ENCODE data around the gene RFX1. TPM values are rescaled to one million over a fixed set of nuclear protein-coding genes. Genes with fewer than 3 reads are reported as not detected.

Gene RFX1
- polyA plus RNA-seq, 1 donor from 2014 or later: 2.2 TPM

DNA sequence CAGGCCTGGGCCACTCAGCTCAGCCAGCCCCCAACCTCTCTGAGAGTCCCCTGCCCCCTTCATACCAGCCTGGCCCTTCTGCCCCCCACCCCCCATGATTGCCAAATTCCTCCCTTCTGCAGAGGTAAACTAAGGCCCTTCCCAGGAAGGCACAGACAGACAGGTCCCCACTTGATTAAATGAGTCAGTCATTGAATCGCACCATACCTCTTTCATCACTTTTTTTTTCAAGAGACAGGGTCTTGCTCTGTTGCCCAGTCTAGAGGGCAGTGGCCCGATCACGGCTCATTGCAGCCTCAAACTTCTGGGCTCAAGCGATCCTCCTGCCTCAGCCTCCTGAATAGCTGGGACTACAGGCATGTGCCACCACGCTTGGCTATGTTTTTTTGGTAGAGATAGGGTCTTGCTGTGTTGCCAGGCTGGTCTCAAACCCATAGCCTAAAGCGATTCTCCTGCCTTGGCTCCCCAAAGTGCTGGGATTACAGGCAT is 73.9 kb downstream of the RFX1 start:
- no peak overlapping the region for H3K4me2 ChIP-seq (ENCODE audit: low read length)
- no peak overlapping the region for H2AFZ ChIP-seq (ENCODE audit: low read depth, low read length)
- no peaks in the 10 kb centered on the region for H3K36me3 ChIP-seq (ENCODE audit: insufficient read depth, low read length)
- no peak overlapping the region for H3K4me3 ChIP-seq (ENCODE audit: low read length)
- no peak overlapping the region for H3K9ac ChIP-seq (ENCODE audit: low read length)
- TF ChIP-seq RAD21 (conservative IDR thresholded peaks at IDR 0.05): no peak
- no peak for TF ChIP-seq MXI1 (conservative IDR thresholded peaks at IDR 0.05; ENCODE audit: poor library complexity, severe bottlenecking)
- TF ChIP-seq POLR2AphosphoS5 (IDR thresholded peaks at IDR 0.05): no peak
- TF ChIP-seq EP300 (conservative IDR thresholded peaks at IDR 0.05; ENCODE audit: poor library complexity, severe bottlenecking): no peak
- TF ChIP-seq, protein P1, sequence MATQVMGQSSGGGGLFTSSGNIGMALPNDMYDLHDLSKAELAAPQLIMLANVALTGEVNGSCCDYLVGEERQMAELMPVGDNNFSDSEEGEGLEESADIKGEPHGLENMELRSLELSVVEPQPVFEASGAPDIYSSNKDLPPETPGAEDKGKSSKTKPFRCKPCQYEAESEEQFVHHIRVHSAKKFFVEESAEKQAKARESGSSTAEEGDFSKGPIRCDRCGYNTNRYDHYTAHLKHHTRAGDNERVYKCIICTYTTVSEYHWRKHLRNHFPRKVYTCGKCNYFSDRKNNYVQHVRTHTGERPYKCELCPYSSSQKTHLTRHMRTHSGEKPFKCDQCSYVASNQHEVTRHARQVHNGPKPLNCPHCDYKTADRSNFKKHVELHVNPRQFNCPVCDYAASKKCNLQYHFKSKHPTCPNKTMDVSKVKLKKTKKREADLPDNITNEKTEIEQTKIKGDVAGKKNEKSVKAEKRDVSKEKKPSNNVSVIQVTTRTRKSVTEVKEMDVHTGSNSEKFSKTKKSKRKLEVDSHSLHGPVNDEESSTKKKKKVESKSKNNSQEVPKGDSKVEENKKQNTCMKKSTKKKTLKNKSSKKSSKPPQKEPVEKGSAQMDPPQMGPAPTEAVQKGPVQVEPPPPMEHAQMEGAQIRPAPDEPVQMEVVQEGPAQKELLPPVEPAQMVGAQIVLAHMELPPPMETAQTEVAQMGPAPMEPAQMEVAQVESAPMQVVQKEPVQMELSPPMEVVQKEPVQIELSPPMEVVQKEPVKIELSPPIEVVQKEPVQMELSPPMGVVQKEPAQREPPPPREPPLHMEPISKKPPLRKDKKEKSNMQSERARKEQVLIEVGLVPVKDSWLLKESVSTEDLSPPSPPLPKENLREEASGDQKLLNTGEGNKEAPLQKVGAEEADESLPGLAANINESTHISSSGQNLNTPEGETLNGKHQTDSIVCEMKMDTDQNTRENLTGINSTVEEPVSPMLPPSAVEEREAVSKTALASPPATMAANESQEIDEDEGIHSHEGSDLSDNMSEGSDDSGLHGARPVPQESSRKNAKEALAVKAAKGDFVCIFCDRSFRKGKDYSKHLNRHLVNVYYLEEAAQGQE (IDR thresholded peaks at IDR 0.05; ENCODE audit: borderline replicate concordance): no peak
- no peak for TF ChIP-seq TAF1 (IDR thresholded peaks at IDR 0.05; ENCODE audit: low read depth)
- no peak for TF ChIP-seq EZH2 (IDR thresholded peaks at IDR 0.05; ENCODE audit: borderline replicate concordance, insufficient read depth, low read length, poor library complexity, severe bottlenecking)
- TF ChIP-seq SMC3 (conservative IDR thresholded peaks at IDR 0.05; ENCODE audit: poor library complexity): no peak
- TF ChIP-seq, protein P2, sequence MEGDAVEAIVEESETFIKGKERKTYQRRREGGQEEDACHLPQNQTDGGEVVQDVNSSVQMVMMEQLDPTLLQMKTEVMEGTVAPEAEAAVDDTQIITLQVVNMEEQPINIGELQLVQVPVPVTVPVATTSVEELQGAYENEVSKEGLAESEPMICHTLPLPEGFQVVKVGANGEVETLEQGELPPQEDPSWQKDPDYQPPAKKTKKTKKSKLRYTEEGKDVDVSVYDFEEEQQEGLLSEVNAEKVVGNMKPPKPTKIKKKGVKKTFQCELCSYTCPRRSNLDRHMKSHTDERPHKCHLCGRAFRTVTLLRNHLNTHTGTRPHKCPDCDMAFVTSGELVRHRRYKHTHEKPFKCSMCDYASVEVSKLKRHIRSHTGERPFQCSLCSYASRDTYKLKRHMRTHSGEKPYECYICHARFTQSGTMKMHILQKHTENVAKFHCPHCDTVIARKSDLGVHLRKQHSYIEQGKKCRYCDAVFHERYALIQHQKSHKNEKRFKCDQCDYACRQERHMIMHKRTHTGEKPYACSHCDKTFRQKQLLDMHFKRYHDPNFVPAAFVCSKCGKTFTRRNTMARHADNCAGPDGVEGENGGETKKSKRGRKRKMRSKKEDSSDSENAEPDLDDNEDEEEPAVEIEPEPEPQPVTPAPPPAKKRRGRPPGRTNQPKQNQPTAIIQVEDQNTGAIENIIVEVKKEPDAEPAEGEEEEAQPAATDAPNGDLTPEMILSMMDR (IDR thresholded peaks at IDR 0.05; ENCODE audit: poor library complexity, severe bottlenecking): no peak
- no peaks in the 10 kb centered on the region for H3F3A ChIP-seq (ENCODE audit: insufficient read depth, low read length, poor library complexity, severe bottlenecking)
- H3K9me2 ChIP-seq (ENCODE audit: insufficient read depth, low read length): no peaks in the 10 kb centered on the region
- H3K79me2 ChIP-seq (replicated peaks; ENCODE audit: insufficient read depth, low read length): no peaks in the 10 kb centered on the region
- H3K9me3 ChIP-seq (ENCODE audit: low read length): no peaks in the 10 kb centered on the region
- no peaks in the 10 kb centered on the region for H4K20me1 ChIP-seq (ENCODE audit: insufficient read depth)
- H3K27ac ChIP-seq (ENCODE audit: low read length): no peak overlapping the region
- H3K27me3 ChIP-seq (ENCODE audit: insufficient read depth, low read depth, low read length): no peaks in the 10 kb centered on the region

DNA sequence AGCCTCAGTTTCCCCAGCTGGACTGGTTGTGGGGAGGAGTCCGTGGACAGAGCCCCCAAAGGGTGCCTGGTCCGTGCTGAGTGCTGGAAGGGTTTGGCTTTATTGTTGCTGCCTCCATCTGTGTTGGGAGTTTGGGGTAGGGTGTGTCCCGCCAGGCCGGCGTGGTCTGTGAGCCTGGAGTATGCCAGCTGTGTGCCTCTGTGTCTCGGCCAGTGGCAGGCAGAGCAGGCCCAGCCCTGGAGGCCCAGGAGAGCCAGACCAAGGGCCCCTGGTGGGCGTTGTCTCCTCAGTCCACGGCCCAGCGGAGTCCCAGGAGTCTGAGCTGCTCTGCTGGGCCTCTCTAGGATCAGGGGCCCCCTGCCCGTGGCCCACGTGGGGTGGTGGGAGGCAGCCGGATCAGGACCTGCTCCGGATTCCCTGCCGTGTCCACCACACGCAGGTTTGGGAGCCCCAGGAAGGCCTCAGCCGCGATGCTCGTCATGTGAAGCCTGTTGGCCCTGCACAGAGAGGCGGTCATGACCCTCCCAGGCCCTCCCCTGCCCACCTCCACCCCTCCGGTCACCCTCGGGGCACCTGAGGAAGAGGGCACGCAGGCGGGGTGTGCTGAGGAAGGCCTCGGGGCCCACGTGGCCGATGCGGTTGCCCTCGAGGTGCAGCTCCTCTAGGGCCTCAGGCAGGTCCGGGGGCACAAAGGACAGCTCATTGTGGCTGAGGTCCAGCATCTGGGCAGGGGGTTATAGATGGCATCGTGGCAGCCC is 74.5 kb downstream of the RFX1 start:
- Histone ChIP-seq H3K79me2 (replicated peaks; ENCODE audit: insufficient read depth, low read length) (no peaks in the 10 kb centered on the region), H3K9me2 (ENCODE audit: insufficient read depth, low read length) (no peaks in the 10 kb centered on the region), H3K36me3 (ENCODE audit: insufficient read depth, low read length) (no peaks in the 10 kb centered on the region), H3K27me3 (ENCODE audit: insufficient read depth, low read depth, low read length) (no peaks in the 10 kb centered on the region), H3F3A (ENCODE audit: insufficient read depth, low read length, poor library complexity, severe bottlenecking) (no peaks in the 10 kb centered on the region), H2AFZ (ENCODE audit: low read depth, low read length) (no peak overlapping the region), H3K4me3 (ENCODE audit: low read length) (no peak overlapping the region), H3K27ac (ENCODE audit: low read length) (no peak overlapping the region), H3K9me3 (ENCODE audit: low read length) (no peaks in the 10 kb centered on the region), H3K9ac (ENCODE audit: low read length) (no peak overlapping the region), H4K20me1 (ENCODE audit: insufficient read depth) (no peaks in the 10 kb centered on the region), H3K4me2 (ENCODE audit: low read length) (no peak overlapping the region)
- TF ChIP-seq TAF1 (IDR thresholded peaks at IDR 0.05; ENCODE audit: low read depth): no peak
- TF ChIP-seq, protein P2 (IDR thresholded peaks at IDR 0.05; ENCODE audit: poor library complexity, severe bottlenecking): no peak
- TF ChIP-seq SMC3 (conservative IDR thresholded peaks at IDR 0.05; ENCODE audit: poor library complexity): no peak
- no peak for TF ChIP-seq RAD21 (conservative IDR thresholded peaks at IDR 0.05)
- no peak for TF ChIP-seq EZH2 (IDR thresholded peaks at IDR 0.05; ENCODE audit: borderline replicate concordance, insufficient read depth, low read length, poor library complexity, severe bottlenecking)
- TF ChIP-seq MXI1 (conservative IDR thresholded peaks at IDR 0.05; ENCODE audit: poor library complexity, severe bottlenecking): no peak
- TF ChIP-seq, protein P1 (IDR thresholded peaks at IDR 0.05; ENCODE audit: borderline replicate concordance): no peak
- no peak for TF ChIP-seq EP300 (conservative IDR thresholded peaks at IDR 0.05; ENCODE audit: poor library complexity, severe bottlenecking)
- no peak for TF ChIP-seq POLR2AphosphoS5 (IDR thresholded peaks at IDR 0.05)

Data from neural cell (in vitro differentiated cells).